NCI-H1092 (cell line): ENCODE results near the gene CENATAC.
A peak's percentile ranks its signal among the peaks of the same experiment; 100 is the strongest.
"Not testable (repeated sequence)": the region's sequence is repeated elsewhere in the genome, so short reads cannot be mapped to it uniquely, and the experiment has no call there.

Experiments
- DNase-seq: peaks from one replicate; lab custom pipeline; 2025; lab: John Stamatoyannopoulos, UW

Gene CENATAC

DNA sequence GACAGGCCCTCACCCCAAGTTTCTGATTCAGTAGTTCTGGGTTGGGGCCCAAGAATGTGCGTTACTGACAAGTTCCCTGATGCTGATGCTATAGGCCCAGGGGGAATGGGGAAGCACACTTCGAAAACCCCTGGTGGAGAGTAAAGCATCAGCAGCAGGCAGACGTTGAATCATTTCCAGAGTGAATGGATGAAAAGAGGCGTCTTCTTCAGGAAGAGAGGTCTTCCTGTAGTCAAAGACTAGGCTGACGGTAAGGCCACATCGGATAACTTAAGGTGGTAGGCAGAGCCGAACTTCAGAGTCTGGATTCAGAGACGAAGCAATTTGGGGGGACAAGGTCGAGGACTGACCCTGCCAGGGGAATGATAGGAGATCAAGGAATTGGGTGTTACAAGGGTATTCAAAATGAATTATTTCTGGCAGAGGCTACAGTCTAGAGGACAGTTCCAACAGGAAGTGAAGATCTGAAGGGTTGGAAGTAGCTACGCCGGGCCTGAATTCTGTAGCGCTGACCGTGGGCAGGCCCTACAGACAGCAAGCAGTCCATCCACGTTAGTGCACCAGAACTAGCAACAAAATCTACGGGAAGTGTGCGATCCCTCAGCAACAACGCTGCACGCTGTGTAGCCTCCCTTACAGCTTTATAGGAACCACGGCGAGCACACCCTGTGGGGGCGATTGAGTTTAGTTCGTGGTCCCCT lies 862 bp upstream of the CENATAC start:
- no peak for DNase-seq

DNA sequence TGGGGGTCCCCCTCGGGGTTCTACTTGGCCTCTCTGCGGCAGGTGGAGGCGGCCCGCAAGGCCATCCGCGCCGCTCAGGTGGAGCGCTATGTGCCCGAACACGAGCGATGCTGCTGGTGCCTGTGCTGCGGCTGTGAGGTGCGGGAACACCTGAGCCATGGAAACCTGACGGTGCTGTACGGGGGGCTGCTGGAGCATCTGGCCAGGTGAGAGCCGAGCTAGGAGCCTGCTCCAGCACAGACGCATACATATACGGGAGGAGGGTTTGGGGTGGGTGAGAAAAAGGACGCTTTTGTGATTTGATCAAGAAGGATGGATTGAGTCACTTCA lies 415 bp downstream of the CENATAC start:
- DNase-seq = no peak

DNA sequence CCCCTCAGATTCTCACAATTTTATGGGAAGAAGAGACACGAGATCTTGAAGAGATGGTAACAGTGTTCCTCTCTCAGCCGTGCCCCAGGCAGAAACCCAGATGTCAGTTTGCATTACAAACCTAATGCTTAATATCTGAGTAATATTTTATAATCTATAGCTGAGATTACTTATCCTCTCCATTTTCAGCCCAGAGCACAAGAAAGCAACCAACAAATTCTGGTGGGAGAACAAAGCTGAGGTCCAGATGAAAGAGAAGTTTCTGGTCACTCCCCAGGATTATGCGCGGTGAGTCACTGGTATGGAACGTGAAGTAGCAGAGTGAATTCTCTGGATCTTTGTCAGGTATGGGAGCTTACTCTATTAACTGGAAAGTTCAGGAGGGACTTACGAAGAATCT lies 884 bp downstream of the CENATAC start:
- no peak for DNase-seq

DNA sequence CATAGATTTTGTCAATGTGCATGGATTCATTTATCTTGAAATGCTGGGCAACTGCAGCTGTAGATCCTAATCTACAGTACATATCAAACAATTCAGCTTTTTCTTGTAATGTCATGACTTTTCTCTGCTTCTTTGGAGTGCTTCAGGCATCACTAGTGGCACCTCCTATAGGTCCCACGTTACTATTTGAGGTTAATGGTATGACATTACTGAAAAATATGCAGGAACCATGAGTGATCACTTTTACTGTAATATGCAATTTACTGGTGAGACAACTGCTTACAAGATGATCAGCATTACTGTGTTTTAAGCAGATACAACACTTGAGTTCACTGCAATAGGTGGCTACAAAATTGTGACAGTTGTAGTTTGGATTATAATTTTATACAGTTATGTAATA lies 3.0 kb downstream of the CENATAC start:
- DNase-seq = no peak

DNA sequence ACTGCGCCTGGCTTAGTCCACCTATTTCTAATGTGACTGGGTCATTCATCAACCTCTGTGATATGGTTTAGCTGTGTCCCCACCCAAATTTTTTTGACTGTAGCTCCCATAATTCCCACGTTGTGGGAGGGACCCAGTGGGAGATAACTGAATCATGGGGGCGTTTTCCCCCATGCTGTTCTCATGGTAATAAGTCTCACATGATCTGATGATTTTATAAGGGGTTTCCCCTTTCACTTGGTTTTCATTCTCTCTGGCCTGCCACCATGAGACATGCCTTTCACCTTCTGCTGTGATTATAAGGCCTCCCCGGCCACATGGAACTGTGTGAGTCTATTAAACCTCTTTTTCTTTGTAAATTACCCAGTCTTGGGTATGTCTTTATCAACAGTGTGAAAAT lies 8.7 kb downstream of the CENATAC start:
- no peak for DNase-seq

DNA sequence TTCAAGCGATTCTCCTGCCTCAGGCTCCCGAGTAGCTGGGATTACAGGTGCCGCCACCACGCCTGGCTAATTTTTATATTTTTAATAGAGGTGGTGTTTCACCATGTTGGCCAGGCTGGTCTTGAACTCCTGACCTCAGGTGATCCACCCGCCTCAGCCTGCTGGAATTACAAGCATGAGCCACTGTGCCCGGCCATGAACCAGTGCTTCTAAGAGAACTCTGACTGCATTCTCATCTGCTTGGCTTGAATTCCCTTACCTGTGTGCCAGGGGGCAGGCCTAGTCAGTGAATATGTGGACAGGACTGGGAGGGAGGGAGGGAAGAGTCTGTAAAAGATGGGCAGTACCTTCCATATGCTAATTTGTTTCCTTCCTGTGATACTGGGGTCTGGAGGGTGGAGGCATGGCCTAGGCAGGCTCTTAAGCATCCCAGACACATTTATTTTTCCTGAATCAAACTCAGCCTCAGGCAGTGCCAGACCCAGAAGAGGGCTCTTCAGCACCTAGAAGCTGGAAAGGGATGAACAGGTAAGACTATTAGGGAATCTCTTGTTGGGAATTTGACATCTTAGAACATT lies 13.6 kb downstream of the CENATAC start:
- no peak for DNase-seq

DNA sequence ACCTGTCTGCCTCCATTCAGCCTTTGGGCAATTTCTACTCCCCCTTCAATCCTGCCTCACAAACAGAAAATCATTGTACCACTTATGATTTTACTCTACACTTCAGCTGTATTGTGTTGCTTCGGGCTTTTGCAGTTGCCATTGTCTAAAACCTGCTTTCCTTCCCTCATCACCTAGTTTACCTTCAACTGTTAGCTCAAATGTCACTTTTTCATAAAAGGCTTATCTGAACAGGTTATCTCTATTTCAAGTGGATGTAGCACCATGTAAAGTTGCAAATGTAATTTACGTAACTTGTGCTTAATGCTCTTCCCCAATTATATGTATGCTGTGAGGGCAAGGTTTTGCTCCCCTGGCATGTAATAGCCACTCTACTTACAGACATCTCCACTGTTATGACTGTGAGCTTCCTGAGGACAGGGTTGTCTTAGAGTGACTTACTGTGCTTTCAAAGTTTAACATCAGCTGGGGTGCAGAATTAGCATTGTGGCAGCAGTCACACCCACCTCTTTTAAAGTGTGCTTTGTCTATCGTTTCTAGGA lies 14.8 kb downstream of the CENATAC start:
- no peak for DNase-seq

DNA sequence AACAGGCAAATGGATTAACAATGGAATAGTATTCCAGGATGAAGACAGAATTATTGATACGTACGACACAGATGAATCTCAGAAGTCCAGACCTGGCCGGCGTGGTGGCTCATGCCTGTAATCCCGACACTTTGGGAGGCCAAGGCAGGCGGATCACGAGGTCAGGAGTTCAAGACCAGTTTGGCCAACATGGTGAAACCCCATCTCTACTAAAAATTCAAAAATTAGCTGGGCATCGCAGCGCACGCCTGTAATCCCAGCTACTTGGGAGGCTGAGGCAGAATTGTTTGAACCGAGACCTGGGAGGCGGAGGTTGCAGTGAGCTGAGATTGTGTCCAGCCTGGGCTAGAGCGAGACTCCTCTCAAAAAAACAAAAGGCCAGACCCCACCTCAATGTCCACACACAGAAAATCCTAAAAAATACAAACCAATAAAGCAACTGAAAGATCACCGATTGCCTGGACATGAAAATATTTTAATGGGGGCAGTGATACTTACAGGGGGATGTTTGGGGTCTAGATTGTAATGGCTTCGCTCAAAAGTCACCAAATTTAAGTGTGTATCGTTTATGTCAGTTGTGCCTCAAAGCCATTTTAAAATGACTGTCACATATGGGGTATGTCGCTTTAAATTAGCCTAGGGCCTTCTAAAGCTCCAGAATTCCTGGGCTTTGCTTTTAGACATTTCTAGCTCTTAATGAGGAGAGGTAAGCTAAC lies 16.4 kb downstream of the CENATAC start:
- DNase-seq = no peak

DNA sequence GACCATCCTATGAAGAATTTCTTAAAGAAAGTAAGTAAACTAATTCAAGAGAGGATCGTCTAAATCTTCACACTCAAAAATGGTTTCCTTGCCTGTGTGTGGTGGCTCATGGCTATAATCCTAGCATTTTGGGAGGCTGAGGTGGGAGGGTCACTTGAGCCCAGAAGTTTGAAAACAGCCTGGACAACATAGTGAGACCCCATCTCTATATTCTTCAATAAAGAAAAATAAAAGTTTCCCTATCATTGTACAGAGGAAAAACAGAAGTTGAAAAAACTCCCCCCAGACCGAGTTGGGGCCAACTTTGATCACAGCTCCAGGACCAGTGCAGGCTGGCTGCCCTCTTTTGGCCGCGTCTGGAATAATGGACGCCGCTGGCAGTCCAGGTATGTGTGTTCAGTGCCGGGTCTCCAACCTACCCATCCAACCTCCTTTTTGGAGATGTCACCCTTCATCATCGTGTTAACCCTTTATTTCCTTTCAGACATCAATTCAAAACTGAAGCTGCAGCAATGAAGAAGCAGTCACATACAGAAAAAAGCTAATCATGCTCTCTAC lies 17.2 kb downstream of the CENATAC start:
- no peak for DNase-seq

DNA sequence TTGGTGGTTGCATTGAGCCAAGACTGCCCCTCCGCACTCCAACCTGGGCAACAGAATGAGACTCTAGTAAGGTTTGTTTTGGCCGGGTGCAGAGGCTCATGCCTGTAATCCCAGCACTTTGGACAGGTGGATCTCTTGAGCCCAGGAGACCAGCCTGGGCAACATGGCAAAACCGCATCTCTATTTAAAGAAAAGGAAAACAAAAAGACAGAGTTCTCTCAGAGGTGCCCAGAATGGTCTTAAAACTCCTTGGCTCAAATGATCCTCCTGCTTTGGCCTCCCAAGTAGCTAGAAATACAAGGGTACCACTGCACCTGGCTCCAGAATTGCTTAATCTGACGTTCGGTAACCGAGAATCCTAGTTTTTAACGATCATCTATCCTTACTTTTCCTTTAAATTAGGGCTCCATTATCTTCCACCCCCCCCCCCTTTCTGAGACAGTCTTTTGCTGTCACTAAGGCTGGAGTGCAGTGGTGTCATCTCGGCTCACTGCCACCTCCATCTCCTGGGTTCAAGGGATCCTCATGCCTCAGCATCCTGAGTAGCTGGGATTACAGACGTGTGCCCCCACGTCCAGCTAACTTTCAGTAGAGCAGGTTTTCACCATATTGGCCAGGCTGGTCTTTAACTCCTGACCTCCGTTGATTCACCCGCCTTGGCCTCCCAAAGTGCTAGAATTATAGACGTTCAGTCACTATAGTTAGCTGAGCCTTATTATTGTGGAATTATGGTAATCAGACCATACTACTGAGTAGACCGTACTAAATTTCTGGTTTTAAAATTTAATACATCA lies 18.5 kb downstream of the CENATAC start:
- DNase-seq = no peak

DNA sequence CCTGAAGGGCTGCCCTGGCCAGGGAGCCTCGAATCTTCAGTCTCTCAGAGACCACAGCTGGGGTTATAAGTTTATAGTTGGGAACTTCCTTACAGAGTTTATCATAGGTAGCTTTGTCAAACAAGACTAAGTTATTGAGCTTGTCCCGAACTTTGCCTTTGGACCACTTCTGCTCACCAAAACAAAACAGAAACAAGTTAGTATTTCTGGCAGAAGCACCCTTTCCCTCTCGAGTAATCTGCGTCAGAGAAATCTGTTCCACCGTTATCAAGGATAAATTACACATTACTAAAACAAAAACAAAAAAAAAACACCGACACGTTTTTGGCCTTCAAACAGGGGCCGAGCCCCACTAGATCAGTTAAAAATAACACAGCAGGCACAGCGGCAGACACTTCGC lies 19.4 kb downstream of the CENATAC start:
- not testable (repeated sequence) for DNase-seq

DNA sequence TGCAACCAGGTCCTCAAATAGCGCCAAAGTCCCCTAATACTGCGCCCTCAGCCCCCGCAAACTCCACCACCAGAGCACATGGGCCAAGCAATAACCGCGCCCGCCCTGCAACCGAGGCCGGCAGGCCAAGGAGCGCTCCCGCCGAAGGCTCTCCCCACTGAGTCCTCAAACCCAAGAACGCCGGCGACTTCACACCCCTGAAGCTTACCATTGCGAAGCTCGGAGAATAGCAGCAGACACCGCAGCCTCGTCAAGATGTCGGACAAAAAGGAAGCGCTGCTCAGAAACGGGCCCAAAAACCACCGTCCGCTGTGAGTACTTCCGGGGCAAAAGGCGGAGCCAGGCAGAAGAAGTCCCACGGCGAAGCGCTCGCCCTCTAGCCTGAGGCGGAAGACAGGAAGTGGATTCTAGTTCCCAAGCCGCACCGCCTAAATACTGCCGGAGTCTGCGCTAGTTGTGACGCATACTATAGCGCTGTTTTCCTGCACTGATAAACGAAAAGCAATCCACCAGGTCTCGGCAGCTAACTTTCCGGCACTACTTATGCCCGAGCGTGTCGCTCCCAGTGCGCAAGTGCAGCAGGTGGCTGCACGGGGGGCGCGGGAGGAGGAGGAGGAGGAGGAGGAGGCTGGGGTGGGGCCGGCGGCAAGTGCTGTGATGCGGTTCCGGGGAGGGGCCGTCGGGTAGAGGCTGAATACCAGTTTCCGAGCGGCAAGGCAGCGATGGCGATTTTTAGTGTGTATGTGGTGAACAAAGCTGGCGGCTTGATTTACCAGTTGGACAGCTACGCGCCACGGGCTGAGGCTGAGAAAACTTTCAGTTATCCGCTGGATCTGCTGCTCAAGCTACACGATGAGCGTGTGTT lies 20.4 kb downstream of the CENATAC start, which contains the start of the genes RPS25 and TRAPPC4:
Gene RPS25 (minus strand): TSS at position 270 of the 865 bp plus-strand sequence. CDS start 59 bp downstream, at position 211.
Gene TRAPPC4 (plus strand): TSS at position 693 of the 865 bp plus-strand sequence. CDS start 30 bp downstream, at position 723.
- DNase-seq = peak; percentile 97

DNA sequence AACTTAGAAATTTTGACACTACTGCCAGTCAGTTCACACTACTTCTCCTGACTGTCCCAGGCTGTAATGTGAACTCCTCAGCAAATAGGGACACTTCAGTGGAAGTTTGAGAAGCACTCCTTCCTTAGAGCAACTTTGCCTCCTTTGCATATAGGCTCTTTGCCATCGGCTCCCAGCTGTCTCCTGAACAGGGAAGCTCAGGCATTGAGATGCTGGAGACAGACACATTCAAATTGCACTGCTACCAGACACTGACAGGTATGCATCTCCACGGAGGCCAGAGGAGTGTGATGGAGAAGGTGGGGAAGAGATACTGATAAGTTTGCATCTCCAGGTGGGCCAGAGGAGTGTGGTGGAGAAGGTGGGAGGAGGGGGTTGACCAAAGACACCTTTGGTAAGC lies 22.1 kb downstream of the CENATAC start:
- no peak for DNase-seq

DNA sequence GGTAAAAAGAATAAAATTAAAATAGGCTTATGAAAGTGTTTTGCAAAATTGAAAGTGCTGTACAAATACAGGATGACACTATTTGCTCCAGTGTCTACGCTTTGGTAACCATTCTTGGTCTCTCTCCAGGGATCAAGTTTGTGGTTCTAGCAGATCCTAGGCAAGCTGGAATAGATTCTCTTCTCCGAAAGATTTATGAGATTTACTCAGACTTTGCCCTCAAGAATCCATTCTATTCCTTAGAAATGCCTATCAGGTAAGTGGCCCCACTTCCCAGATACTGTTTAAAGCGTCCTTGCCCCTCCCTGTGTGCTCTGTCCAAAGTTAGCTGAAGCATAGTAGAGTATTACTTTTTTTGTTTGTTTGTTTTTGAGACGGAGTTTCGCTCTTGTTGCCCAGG lies 23.7 kb downstream of the CENATAC start:
- no peak for DNase-seq

DNA sequence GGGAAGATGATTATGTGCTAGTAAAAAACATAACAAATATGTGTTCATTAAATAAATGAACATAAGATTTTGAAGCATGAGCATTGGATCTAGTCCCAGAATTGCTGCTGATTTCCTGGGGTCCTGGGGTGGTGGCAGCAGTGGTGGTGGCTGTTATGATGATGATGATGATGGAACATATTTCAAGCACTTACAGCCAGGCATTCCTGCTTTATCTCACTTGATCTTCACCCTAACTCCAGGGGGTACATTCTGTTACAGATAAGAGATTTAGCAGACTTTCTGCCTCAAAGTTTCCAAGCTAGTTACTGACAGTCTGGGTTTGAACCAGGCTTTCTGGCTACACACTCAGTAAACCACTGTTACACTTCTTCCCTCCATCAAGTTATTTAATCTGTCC lies 25.8 kb downstream of the CENATAC start:
- DNase-seq = no peak

DNA sequence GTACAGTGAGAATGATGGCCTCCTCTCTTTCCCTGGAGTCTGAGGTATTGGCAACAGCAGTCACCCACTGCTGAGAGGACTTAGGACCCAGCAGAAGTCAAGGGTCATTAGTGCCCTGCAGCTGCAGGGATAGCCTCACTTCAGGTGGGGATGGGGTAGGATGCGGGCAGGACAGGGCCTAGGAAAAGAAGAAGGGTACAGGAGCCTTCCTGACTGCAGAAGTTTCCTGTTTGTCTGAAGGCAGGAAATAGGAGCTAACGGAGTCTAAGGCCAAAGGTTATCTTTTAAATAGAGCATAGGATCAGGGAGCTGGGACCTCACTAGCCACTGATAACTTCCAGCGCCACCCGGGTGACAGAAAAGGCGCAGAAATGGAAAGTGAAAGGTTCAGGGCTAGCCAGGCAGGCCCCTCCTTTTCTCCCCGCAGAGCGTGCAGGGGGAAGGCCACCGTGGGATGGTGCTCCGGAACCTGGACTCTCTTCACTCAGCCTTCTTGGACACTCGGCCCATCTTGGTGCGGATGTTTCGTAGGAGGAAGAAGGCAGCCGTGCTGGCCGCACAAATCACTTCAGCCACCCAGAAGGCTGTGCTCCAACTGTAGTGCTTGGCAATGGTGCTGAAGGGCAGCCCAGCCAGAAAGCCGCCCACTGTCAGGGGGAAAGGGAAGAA lies 26.6 kb downstream of the CENATAC start:
- no peak for DNase-seq

DNA sequence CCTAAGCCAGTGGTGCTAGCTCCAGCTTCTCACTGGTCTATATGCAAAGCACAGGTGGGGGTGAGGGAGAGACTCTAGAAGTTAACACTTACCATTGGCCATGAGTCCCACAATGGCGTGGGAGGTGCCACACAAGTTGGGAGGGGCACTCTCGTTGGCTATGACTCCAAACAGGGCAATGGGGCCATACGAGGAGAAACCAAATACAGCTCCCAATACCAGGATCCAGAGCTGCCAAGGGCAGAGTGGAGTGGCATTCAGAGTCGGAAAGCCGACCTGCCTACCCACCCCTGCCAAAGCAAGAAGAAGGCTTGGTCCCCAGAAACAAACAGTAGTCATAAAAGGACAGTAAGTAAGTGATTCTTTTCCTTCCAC lies 27.1 kb downstream of the CENATAC start:
- DNase-seq = no peak

DNA sequence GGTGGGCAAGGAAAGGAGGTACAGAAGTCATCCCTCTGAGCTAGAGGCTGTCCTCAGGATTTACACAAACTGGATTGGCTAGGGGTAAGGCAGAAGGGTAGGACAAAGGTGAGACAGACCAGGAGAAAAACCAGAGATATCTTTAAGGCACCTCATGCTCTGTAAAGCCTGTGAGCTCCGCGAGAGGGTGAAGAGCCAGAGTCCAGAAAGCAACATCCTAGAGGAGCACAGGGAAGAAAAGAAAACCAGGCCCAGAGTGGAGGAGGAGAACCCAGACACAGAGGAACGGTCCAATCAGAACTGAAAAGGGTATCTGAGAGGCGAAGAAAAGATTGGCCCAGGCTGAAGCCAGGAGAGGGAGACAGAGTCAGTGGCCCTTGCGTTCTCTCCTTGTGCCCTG lies 27.6 kb downstream of the CENATAC start:
- no peak for DNase-seq

DNA sequence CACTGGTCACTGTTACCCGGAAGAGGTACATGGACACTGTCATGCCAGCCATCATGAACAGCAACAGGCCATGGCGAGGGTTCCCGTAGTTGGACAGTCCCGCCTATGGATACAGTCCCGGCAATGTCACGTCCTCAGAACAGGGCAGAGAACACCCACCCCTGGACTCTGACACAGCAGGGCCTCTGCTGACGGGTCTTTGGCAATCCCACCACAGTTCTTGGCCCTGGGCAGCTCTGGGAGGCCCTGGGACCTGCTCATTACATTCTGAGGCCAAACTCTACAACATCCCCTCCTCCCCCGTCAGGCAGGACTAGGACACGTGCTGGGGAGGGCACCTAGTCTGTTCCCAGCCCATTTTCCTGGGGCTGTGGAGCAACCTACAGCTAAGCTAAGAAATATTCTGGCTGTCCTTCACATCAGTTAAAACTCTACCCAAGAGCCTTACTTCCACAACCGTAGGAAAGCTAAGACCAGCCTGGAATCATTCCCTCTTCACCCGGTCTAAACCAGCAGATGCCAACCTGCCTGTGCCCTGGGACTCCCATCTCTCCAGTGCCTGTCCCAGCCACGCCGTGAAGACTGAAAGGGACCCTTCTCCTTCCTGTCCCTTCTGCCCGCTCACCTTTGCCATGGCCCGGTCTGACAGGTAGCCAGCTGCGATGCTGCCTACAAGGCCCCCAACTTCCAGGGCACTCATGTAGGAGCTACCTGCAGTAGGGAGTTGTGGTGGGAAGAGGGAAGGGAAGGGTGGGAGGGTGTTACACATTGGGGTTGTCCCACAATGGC lies 28.2 kb downstream of the CENATAC start:
- DNase-seq = no peak

DNA sequence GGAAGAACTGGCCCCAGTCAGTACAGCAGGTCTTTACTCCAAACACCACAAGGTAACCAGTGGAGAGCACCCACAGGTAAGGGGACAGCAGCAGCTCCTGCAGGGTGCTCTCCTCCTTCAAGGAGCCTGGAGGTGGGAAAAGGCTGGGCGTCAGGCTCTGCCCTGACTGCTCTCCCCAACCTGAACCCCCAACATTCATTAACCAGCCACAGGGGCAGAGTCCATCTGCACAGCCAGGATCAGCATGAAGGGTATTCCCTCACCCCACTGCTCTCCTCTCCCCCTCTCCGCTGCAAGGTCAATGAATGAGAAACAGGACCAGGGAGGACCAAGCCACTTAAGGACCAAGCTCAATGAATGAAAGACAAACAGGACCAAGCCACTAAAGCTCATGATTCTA lies 29.0 kb downstream of the CENATAC start:
- DNase-seq = no peak
